Nephron (organoid): ENCODE results near the gene GPR171.
A peak's percentile ranks its signal among the peaks of the same experiment; 100 is the strongest.
"Not testable (repeated sequence)": the region's sequence is repeated elsewhere in the genome, so short reads cannot be mapped to it uniquely, and the experiment has no call there.

Experiments used
- H3K27ac Mint-ChIP-seq, 3 experiments: 2 replicates each; pipeline ENCODE4 v1.8.0; 2020; ENCODE audit warnings: mixed read lengths in 3 of 3, mild to moderate bottlenecking in 2 of 3, moderate library complexity in 1 of 3
- H3K27me3 Mint-ChIP-seq: 2 replicates; pipeline ENCODE4 v1.8.0; 2021; ENCODE audit warnings: low read depth, mild to moderate bottlenecking, moderate library complexity, mixed read lengths
- H3K36me3 Mint-ChIP-seq: 2 replicates; pipeline ENCODE4 v1.8.0; 2020; ENCODE audit warnings: low read depth, mixed read lengths
- H3K4me1 Mint-ChIP-seq: 2 replicates; pipeline ENCODE4 v1.8.0; 2020; ENCODE audit warnings: mixed read lengths
- H3K4me3 Mint-ChIP-seq, 3 experiments: 2 replicates each; pipeline ENCODE4 v1.8.0; 2020; ENCODE audit warnings: mild to moderate bottlenecking in 3 of 3, mixed read lengths in 3 of 3, moderate library complexity in 2 of 3
- H3K9me3 Mint-ChIP-seq: 2 replicates; pipeline ENCODE4 v1.8.0; 2020; ENCODE audit warnings: mixed read lengths
- CTCF ChIP-seq, 3 experiments: fragments of 200-600 bp; sonication (generic); IDR thresholded peaks; one replicate each; pipeline ENCODE4 v1.5.0; 2021; ENCODE audit warnings: antibody characterized with exemption in 3 of 3; ENCODE audit not compliant: unreplicated experiment in 3 of 3

Gene GPR171

GRCh38 chr3:151232991-151233390 is 30.0 kb upstream of the GPR171 start:
- TF ChIP-seq CTCF (IDR thresholded peaks at IDR 0.05; ENCODE audit: unreplicated experiment in 3 of 3): no peak
- Mint-ChIP-seq H3K4me1 (peaks cover 14% of the 10 kb centered on the region), H3K36me3 (no peaks in the 10 kb centered on the region), H3K27me3 (peaks cover 5% of the 10 kb centered on the region), H3K9me3 (no peaks in the 10 kb centered on the region), H3K4me3 (no peak overlapping the region), H3K27ac (no peak overlapping the region)

DNA sequence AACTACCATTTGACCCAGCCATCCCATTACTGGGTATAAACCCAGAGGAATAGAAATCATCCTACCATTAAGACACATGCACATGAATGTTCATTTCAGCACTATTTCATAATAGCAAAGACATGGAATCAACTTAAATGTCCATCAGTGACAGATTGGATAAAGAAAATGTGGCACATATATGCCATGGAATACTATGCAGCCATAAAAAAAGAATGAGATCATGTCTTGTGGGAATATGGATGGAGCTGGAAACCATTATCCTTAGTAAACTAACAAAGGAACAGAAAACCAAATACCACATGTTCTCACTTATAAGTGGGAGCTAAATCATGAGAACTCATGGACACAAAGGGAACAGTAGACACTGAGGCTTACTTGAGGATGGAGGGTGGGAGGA is 29.4 kb upstream of the GPR171 start:
- not testable (repeated sequence) for H3K27me3 Mint-ChIP-seq, H3K27ac Mint-ChIP-seq, H3K36me3 Mint-ChIP-seq

DNA sequence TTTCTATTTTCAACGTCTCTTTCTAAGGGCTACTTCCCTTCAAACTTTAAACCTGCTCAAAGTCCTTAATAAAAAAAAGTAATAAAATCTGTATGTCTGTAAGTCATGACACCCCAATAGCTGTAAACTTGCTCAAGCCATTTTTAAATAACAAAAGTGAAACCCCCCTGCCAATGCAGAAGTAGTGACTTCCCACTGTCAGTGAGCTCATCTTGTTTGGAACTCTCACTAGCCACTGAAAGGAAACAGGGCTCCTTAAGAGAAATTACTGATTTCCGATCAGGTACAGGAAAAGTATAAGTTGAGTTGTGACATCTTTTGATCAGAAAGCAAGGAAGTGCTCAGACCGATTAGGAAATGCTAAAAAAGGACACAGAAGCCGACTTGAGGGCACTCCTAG is 27.6 kb upstream of the GPR171 start:
- H3K4me3 Mint-ChIP-seq: no peak overlapping the region
- no peaks in the 10 kb centered on the region for H3K9me3 Mint-ChIP-seq
- no peaks in the 10 kb centered on the region for H3K36me3 Mint-ChIP-seq
- H3K27ac Mint-ChIP-seq: no peak overlapping the region
- H3K4me1 Mint-ChIP-seq: peaks cover 20% of the 10 kb centered on the region
- peaks cover 5% of the 10 kb centered on the region for H3K27me3 Mint-ChIP-seq
- no peak for TF ChIP-seq CTCF (IDR thresholded peaks at IDR 0.05; ENCODE audit: unreplicated experiment in 3 of 3)

More for the DNA sequence above, 29.4 kb upstream of the GPR171 start:
- peaks cover 18% of the 10 kb centered on the region for H3K4me1 Mint-ChIP-seq
- H3K4me3 Mint-ChIP-seq, H3K9me3 Mint-ChIP-seq: not testable (repeated sequence)

DNA sequence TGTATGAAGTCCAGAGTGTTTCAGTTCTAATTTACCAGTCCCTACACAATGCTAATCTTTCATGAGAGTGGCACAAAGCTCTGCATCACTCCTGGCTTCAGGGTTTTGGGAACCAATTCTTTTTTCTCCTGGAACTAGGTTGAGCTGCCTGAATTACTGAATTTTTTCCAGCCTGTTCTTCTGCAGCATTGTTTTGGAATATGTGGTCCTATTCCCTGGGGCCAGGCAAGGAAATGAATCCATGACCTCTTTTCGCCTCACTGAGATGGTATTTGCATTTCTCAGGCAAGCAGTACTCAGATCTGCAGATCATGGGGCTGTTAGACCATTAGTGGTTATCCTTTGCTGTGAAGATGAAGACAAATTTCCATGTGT is 25.6 kb upstream of the GPR171 start:
- H3K4me1 Mint-ChIP-seq: peaks cover 20% of the 10 kb centered on the region
- no peaks in the 10 kb centered on the region for H3K36me3 Mint-ChIP-seq
- peaks cover 5% of the 10 kb centered on the region for H3K27me3 Mint-ChIP-seq
- H3K27ac Mint-ChIP-seq: peak overlapping the region in 2 of 3 experiments; percentile 16 to 80
- H3K9me3 Mint-ChIP-seq: no peaks in the 10 kb centered on the region
- H3K4me3 Mint-ChIP-seq: no peak overlapping the region
- no peak for TF ChIP-seq CTCF (IDR thresholded peaks at IDR 0.05; ENCODE audit: unreplicated experiment in 3 of 3)

- Mint-ChIP-seq H3K36me3 (no peaks in the 10 kb centered on the region), H3K9me3 (no peaks in the 10 kb centered on the region), H3K4me1 (peaks cover 20% of the 10 kb centered on the region), H3K4me3 (no peak overlapping the region), H3K27me3 (peaks cover 5% of the 10 kb centered on the region), H3K27ac (peak overlapping the region; percentile 25 to 80 (median 48))
- peak; percentile 90 to 94 (median 90) for TF ChIP-seq CTCF (IDR thresholded peaks at IDR 0.05; ENCODE audit: unreplicated experiment in 3 of 3)
These were observed 25.0 kb upstream of the GPR171 start for GRCh38 chr3:151227807-151228665.

DNA sequence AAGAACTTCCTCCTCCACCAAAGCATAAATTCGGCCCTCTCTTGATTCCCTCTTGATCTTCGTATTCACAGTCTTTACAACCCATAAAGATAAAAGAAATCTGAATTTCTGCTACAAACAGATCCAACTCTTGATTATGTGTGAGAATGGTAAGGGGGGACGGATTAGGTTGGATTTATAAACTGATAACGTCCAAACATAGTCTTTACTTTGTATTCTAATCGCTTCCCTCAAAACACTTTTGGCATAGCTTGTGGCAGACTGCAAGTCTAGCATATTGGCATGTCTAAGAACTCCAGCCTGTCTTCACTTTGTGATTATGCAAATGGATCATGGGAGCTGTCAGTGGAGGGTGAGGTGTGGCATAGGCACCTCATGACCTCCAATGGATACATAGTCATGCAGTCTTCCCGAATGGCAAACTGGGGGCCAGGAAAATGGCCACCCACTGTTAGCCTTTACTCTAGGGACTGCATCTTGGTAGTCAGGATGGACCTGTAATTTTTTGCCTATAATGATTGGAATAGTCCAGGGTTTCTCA is 24.3 kb upstream of the GPR171 start:
- peak overlapping the region; percentile 18 to 48 (median 25) for H3K27ac Mint-ChIP-seq

More for the DNA sequence above, 24.3 kb upstream of the GPR171 start:
- peaks cover 5% of the 10 kb centered on the region for H3K27me3 Mint-ChIP-seq
- peaks cover 2% of the 10 kb centered on the region for H3K9me3 Mint-ChIP-seq
- no peak overlapping the region for H3K4me3 Mint-ChIP-seq
- H3K36me3 Mint-ChIP-seq: peaks cover 7% of the 10 kb centered on the region
- TF ChIP-seq CTCF (IDR thresholded peaks at IDR 0.05; ENCODE audit: unreplicated experiment in 3 of 3): no peak
- peaks cover 20% of the 10 kb centered on the region for H3K4me1 Mint-ChIP-seq
